ENCODE results near the gene TTC39C. TPM values are rescaled to one million over a fixed set of nuclear protein-coding genes. Genes with fewer than 3 reads are reported as not detected.
A peak's percentile ranks its signal among the peaks of the same experiment; 100 is the strongest.
"Not testable (repeated sequence)": the region's sequence is repeated elsewhere in the genome, so short reads cannot be mapped to it uniquely, and the experiment has no call there.

Gene TTC39C
- total RNA-seq, 1 experiment from 2014 or later = 14.7 TPM

- no peak for DNase-seq (ENCODE audit: low read depth in 1 of 2, low spot score in 2 of 2)
- no peaks in the 10 kb centered on the region for H3K9me3 ChIP-seq (replicated peaks)
- no peaks in the 10 kb centered on the region for H3K27me3 ChIP-seq (replicated peaks)
- H3K4me3 ChIP-seq = peak overlapping the region; percentile 86
- peaks cover 9% of the 10 kb centered on the region for H3K36me3 ChIP-seq
- H3K4me1 ChIP-seq (replicated peaks) = peaks cover 9% of the 10 kb centered on the region; the same call in 1 of the 2 replicates
- peak overlapping the region; percentile 48; the same call in 1 of the 2 replicates for H3K27ac ChIP-seq
These were observed 1.4 kb downstream of the TTC39C start for GRCh38 chr18:24015639-24016631.

GRCh38 chr18:24016643-24017042 is 2.1 kb downstream of the TTC39C start:
- Histone ChIP-seq H3K9me3 (replicated peaks) (no peaks in the 10 kb centered on the region), H3K27ac (no peak overlapping the region), H3K36me3 (peaks cover 9% of the 10 kb centered on the region), H3K4me3 (no peak overlapping the region), H3K27me3 (replicated peaks) (no peaks in the 10 kb centered on the region), H3K4me1 (replicated peaks) (peaks cover 9% of the 10 kb centered on the region; the same call in 1 of the 2 replicates)
- no peak for DNase-seq (ENCODE audit: low read depth in 1 of 2, low spot score in 2 of 2)

GRCh38 chr18:24018299-24018886 is 3.8 kb downstream of the TTC39C start:
- Histone ChIP-seq H3K4me3 (no peak overlapping the region), H3K27me3 (replicated peaks) (no peaks in the 10 kb centered on the region), H3K4me1 (replicated peaks) (peaks cover 17% of the 10 kb centered on the region), H3K36me3 (peaks cover 9% of the 10 kb centered on the region), H3K27ac (no peak overlapping the region), H3K9me3 (replicated peaks) (no peaks in the 10 kb centered on the region)
- DNase-seq (ENCODE audit: low read depth in 1 of 2, low spot score in 2 of 2) = no peak

GRCh38 chr18:24019641-24020331 is 5.2 kb downstream of the TTC39C start:
- no peak for DNase-seq (ENCODE audit: low read depth in 1 of 2, low spot score in 2 of 2)

GRCh38 chr18:24021505-24021904 is 7.0 kb downstream of the TTC39C start:
- DNase-seq (ENCODE audit: low read depth in 1 of 2, low spot score in 2 of 2) = no peak
- H3K4me1 ChIP-seq (replicated peaks) = peaks cover 8% of the 10 kb centered on the region
- no peak overlapping the region for H3K27ac ChIP-seq
- H3K27me3 ChIP-seq (replicated peaks) = no peaks in the 10 kb centered on the region
- no peaks in the 10 kb centered on the region for H3K9me3 ChIP-seq (replicated peaks)
- peaks cover 3% of the 10 kb centered on the region; the same call in 1 of the 2 replicates for H3K36me3 ChIP-seq
- no peak overlapping the region for H3K4me3 ChIP-seq

More at GRCh38 chr18:24019641-24020331, 5.2 kb downstream of the TTC39C start:
- no peak overlapping the region for H3K27ac ChIP-seq
- no peak overlapping the region for H3K4me3 ChIP-seq
- peaks cover 14% of the 10 kb centered on the region for H3K4me1 ChIP-seq (replicated peaks)
- peaks cover 4% of the 10 kb centered on the region for H3K36me3 ChIP-seq
- no peaks in the 10 kb centered on the region for H3K27me3 ChIP-seq (replicated peaks)
- no peaks in the 10 kb centered on the region for H3K9me3 ChIP-seq (replicated peaks)

GRCh38 chr18:24022161-24022560 is 7.6 kb downstream of the TTC39C start:
- DNase-seq (ENCODE audit: low read depth in 1 of 2, low spot score in 2 of 2) = peak in 1 of 2 experiments; percentile 30
- peaks cover 3% of the 10 kb centered on the region; the same call in 1 of the 2 replicates for H3K36me3 ChIP-seq
- H3K4me3 ChIP-seq = no peak overlapping the region
- no peaks in the 10 kb centered on the region for H3K27me3 ChIP-seq (replicated peaks)
- H3K27ac ChIP-seq = no peak overlapping the region
- H3K9me3 ChIP-seq (replicated peaks) = no peaks in the 10 kb centered on the region
- peaks cover 8% of the 10 kb centered on the region for H3K4me1 ChIP-seq (replicated peaks)

- no peak overlapping the region for H3K4me3 ChIP-seq
- H3K36me3 ChIP-seq = peaks cover 3% of the 10 kb centered on the region; the same call in 1 of the 2 replicates
- H3K27me3 ChIP-seq (replicated peaks) = no peaks in the 10 kb centered on the region
- no peak for DNase-seq (ENCODE audit: low read depth in 1 of 2, low spot score in 2 of 2)
- peaks cover 8% of the 10 kb centered on the region for H3K4me1 ChIP-seq (replicated peaks)
- H3K27ac ChIP-seq = no peak overlapping the region
- H3K9me3 ChIP-seq (replicated peaks) = no peaks in the 10 kb centered on the region
These were observed 8.7 kb downstream of the TTC39C start for GRCh38 chr18:24023185-24023814.

GRCh38 chr18:24024425-24024824 is 9.9 kb downstream of the TTC39C start:
- no peak overlapping the region for H3K27ac ChIP-seq
- peaks cover 1% of the 10 kb centered on the region; the same call in 1 of the 2 replicates for H3K36me3 ChIP-seq
- H3K9me3 ChIP-seq (replicated peaks) = no peaks in the 10 kb centered on the region
- H3K4me3 ChIP-seq = no peak overlapping the region
- no peaks in the 10 kb centered on the region for H3K27me3 ChIP-seq (replicated peaks)
- DNase-seq (ENCODE audit: low read depth in 1 of 2, low spot score in 2 of 2) = no peak
- peaks cover 8% of the 10 kb centered on the region for H3K4me1 ChIP-seq (replicated peaks)

GRCh38 chr18:24026457-24026856 is 11.9 kb downstream of the TTC39C start:
- DNase-seq (ENCODE audit: low read depth in 1 of 2, low spot score in 2 of 2) = no peak
- Histone ChIP-seq H3K4me3 (no peak overlapping the region), H3K27ac (no peak overlapping the region)

GRCh38 chr18:24027156-24027827 is 12.7 kb downstream of the TTC39C start:
- peaks cover 2% of the 10 kb centered on the region for H3K4me1 ChIP-seq (replicated peaks)
- no peak overlapping the region for H3K4me3 ChIP-seq
- H3K36me3 ChIP-seq = no peaks in the 10 kb centered on the region
- H3K27ac ChIP-seq = no peak overlapping the region
- no peaks in the 10 kb centered on the region for H3K27me3 ChIP-seq (replicated peaks)
- H3K9me3 ChIP-seq (replicated peaks) = no peaks in the 10 kb centered on the region
- no peak for DNase-seq (ENCODE audit: low read depth in 1 of 2, low spot score in 2 of 2)

More at GRCh38 chr18:24026457-24026856, 11.9 kb downstream of the TTC39C start:
- Histone ChIP-seq H3K4me1 (replicated peaks) (peaks cover 8% of the 10 kb centered on the region), H3K27me3 (replicated peaks) (no peaks in the 10 kb centered on the region), H3K9me3 (replicated peaks) (no peaks in the 10 kb centered on the region), H3K36me3 (no peaks in the 10 kb centered on the region)

- DNase-seq (ENCODE audit: low read depth in 1 of 2, low spot score in 2 of 2); H3K4me1 ChIP-seq (replicated peaks); H3K4me3 ChIP-seq; H3K27ac ChIP-seq; H3K9me3 ChIP-seq (replicated peaks); H3K36me3 ChIP-seq; H3K27me3 ChIP-seq (replicated peaks): not testable (repeated sequence)
These were observed 14.4 kb downstream of the TTC39C start for GRCh38 chr18:24028946-24029345.

GRCh38 chr18:24031318-24031717 is 16.8 kb downstream of the TTC39C start:
- no peak for DNase-seq (ENCODE audit: low read depth in 1 of 2, low spot score in 2 of 2)
- Histone ChIP-seq H3K27me3 (replicated peaks) (no peaks in the 10 kb centered on the region), H3K4me3 (no peak overlapping the region)

GRCh38 chr18:24031916-24032315 is 17.4 kb downstream of the TTC39C start:
- H3K36me3 ChIP-seq = no peaks in the 10 kb centered on the region
- DNase-seq (ENCODE audit: low read depth in 1 of 2, low spot score in 2 of 2) = no peak

More at GRCh38 chr18:24031318-24031717, 16.8 kb downstream of the TTC39C start:
- Histone ChIP-seq H3K36me3 (no peaks in the 10 kb centered on the region), H3K9me3 (replicated peaks) (no peaks in the 10 kb centered on the region), H3K4me1 (replicated peaks) (no peaks in the 10 kb centered on the region; the same call in 1 of the 2 replicates), H3K27ac (no peak overlapping the region)

More at GRCh38 chr18:24031916-24032315, 17.4 kb downstream of the TTC39C start:
- no peaks in the 10 kb centered on the region; the same call in 1 of the 2 replicates for H3K4me1 ChIP-seq (replicated peaks)
- H3K27ac ChIP-seq = no peak overlapping the region
- H3K4me3 ChIP-seq = no peak overlapping the region
- H3K27me3 ChIP-seq (replicated peaks) = no peaks in the 10 kb centered on the region
- no peaks in the 10 kb centered on the region for H3K9me3 ChIP-seq (replicated peaks)

Measured in SJSA1 (cell line).